ENCODE results near the gene FAF1. TPM values are rescaled to one million over a fixed set of nuclear protein-coding genes. Genes with fewer than 3 reads are reported as not detected.

FAF1 gene
- total RNA-seq, 1 experiment from 2014 or later, result 14.7 TPM

- BruUV-seq (replicated peaks), result no TSS peak
- H3K9me3 ChIP-seq (ENCODE audit: low read length), result no peaks in the 10 kb centered on the region
- ChIA-PET POLR2A (ENCODE audit: unreplicated experiment) (no interaction called here), CTCF (no interaction called here)
- H2AFZ ChIP-seq (ENCODE audit: low read length), result no peak overlapping the region
- ATAC-seq, result no peak
- intact Hi-C loops (cut with micrococcal nuclease), result no loop called here
- no peak overlapping the region for H3K27ac ChIP-seq (ENCODE audit: low read length)
- H3K4me2 ChIP-seq (ENCODE audit: low read length), result no peak overlapping the region
- H4K20me1 ChIP-seq (ENCODE audit: low read length), result no peaks in the 10 kb centered on the region
- H3F3A ChIP-seq (ENCODE audit: low read length, unreplicated experiment), result no peaks in the 10 kb centered on the region
- no peaks in the 10 kb centered on the region for H3K79me2 ChIP-seq (ENCODE audit: low read length)
- no peaks in the 10 kb centered on the region for H3K36me3 ChIP-seq (ENCODE audit: low read depth, low read length)
- H3K4me1 ChIP-seq (ENCODE audit: insufficient read depth, low read length), result no peaks in the 10 kb centered on the region
- TF ChIP-seq CTCF (conservative IDR thresholded peaks at IDR 0.05; ENCODE audit: low read depth, low read length) (no peak), EZH2 (IDR thresholded peaks at IDR 0.05; ENCODE audit: low read length, unreplicated experiment) (no peak), EZH2phosphoT487 (IDR thresholded peaks at IDR 0.05; ENCODE audit: borderline replicate concordance, low read length) (no peak)
- DNase-seq, result no peak
- H3K4me3 ChIP-seq (ENCODE audit: low read length), result no peak overlapping the region
- H3K9ac ChIP-seq (ENCODE audit: low read length), result no peak overlapping the region
- H3K27me3 ChIP-seq (ENCODE audit: low read length), result no peaks in the 10 kb centered on the region
- no peaks in the 10 kb centered on the region for H3K9me2 ChIP-seq (replicated peaks; ENCODE audit: low read length)
Observed at GRCh38 chr1:50424045-50424883, 535.8 kb downstream of the FAF1 start.

GRCh38 chr1:50423670-50424000 lies 536.4 kb downstream of the FAF1 start:
- ChIA-PET POLR2A (ENCODE audit: unreplicated experiment) (no interaction called here), CTCF (no interaction called here)
- no peaks in the 10 kb centered on the region for H3K36me3 ChIP-seq (ENCODE audit: low read depth, low read length)
- no peak for ATAC-seq
- no peaks in the 10 kb centered on the region for H3K4me1 ChIP-seq (ENCODE audit: insufficient read depth, low read length)
- H3K9ac ChIP-seq (ENCODE audit: low read length), result no peak overlapping the region
- BruUV-seq (replicated peaks), result no TSS peak
- no peak for DNase-seq
- no peak overlapping the region for H3K4me2 ChIP-seq (ENCODE audit: low read length)
- no peak overlapping the region for H3K27ac ChIP-seq (ENCODE audit: low read length)
- H3K9me2 ChIP-seq (replicated peaks; ENCODE audit: low read length), result no peaks in the 10 kb centered on the region
- TF ChIP-seq EZH2 (IDR thresholded peaks at IDR 0.05; ENCODE audit: low read length, unreplicated experiment), result no peak
- TF ChIP-seq CTCF (conservative IDR thresholded peaks at IDR 0.05; ENCODE audit: low read depth, low read length), result no peak
- no peak for TF ChIP-seq EZH2phosphoT487 (IDR thresholded peaks at IDR 0.05; ENCODE audit: borderline replicate concordance, low read length)
- H4K20me1 ChIP-seq (ENCODE audit: low read length), result no peaks in the 10 kb centered on the region
- H2AFZ ChIP-seq (ENCODE audit: low read length), result no peak overlapping the region
- no peaks in the 10 kb centered on the region for H3K79me2 ChIP-seq (ENCODE audit: low read length)
- intact Hi-C loops (cut with micrococcal nuclease), result no loop called here
- H3K9me3 ChIP-seq (ENCODE audit: low read length), result no peaks in the 10 kb centered on the region
- no peaks in the 10 kb centered on the region for H3F3A ChIP-seq (ENCODE audit: low read length, unreplicated experiment)
- no peaks in the 10 kb centered on the region for H3K27me3 ChIP-seq (ENCODE audit: low read length)
- no peak overlapping the region for H3K4me3 ChIP-seq (ENCODE audit: low read length)

- no peak within 1 kb of the TSS for H3K9ac ChIP-seq (ENCODE audit: low read length)
- H2AFZ ChIP-seq (ENCODE audit: low read length), result no peak within 1 kb of the TSS
- H3K4me3 ChIP-seq (ENCODE audit: low read length), result no peak within 1 kb of the TSS
- no peak within 1 kb of the TSS for H3K4me2 ChIP-seq (ENCODE audit: low read length)
- ATAC-seq (no peak), DNase-seq (no peak)
- no peaks in the 10 kb centered on the region for H3K79me2 ChIP-seq (ENCODE audit: low read length)
- no peaks in the 10 kb centered on the region for H3K27me3 ChIP-seq (ENCODE audit: low read length)
- no peaks in the 10 kb centered on the region for H3K9me3 ChIP-seq (ENCODE audit: low read length)
- H3F3A ChIP-seq (ENCODE audit: low read length, unreplicated experiment), result no peaks in the 10 kb centered on the region
- no peaks in the 10 kb centered on the region for H3K4me1 ChIP-seq (ENCODE audit: insufficient read depth, low read length)
- TF ChIP-seq EZH2phosphoT487 (IDR thresholded peaks at IDR 0.05; ENCODE audit: borderline replicate concordance, low read length) (no peak), CTCF (conservative IDR thresholded peaks at IDR 0.05; ENCODE audit: low read depth, low read length) (no peak), EZH2 (IDR thresholded peaks at IDR 0.05; ENCODE audit: low read length, unreplicated experiment) (no peak)
- intact Hi-C loops (cut with micrococcal nuclease), result no loop called here
- no peaks in the 10 kb centered on the region for H3K9me2 ChIP-seq (replicated peaks; ENCODE audit: low read length)
- no peaks in the 10 kb centered on the region for H4K20me1 ChIP-seq (ENCODE audit: low read length)
- no TSS peak for BruUV-seq (replicated peaks)
- no peak within 1 kb of the TSS for H3K27ac ChIP-seq (ENCODE audit: low read length)
- no peaks in the 10 kb centered on the region for H3K36me3 ChIP-seq (ENCODE audit: low read depth, low read length)
- ChIA-PET POLR2A (ENCODE audit: unreplicated experiment) (no interaction called here), CTCF (no interaction called here)
Observed at GRCh38 chr1:50422946-50423669, 537.0 kb downstream of the FAF1 start, which contains the start of gene DMRTA2. DMRTA2 (minus strand) TSS chr1:50423443; CDS start chr1:50421536, 1,907 bp downstream.

Measured in PC-3 (cell line).